ENCODE results near the gene PPP2R5D.

DNA sequence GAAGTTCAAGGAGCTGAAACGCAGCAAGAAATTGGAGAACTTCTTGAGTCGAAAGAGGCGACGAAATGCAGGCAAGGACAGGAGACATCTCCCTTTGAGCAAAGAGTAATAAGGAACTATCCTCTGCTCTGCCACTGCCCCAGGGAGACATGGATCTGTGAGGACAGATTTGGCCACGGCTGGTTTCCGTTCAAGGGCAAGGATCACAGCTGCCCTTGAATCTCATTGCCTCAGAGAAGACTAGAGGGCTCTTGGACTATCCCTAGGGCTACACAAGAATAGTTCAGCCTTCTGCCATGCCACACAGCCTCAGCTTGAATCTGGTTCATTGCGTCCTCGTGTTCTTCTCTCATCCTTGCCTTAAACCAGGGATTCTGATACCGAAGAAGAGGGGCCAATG lies 44.8 kb downstream of the PPP2R5D start:
- TF ChIP-seq POLR2A (IDR thresholded peaks at IDR 0.05; ENCODE audit: low read depth, low read length) (no peak), RFX5 (IDR thresholded peaks at IDR 0.05; ENCODE audit: low read depth, low read length) (no peak), FOS (IDR thresholded peaks at IDR 0.05; ENCODE audit: low read depth, low read length) (no peak), MXI1 (IDR thresholded peaks at IDR 0.05; ENCODE audit: borderline replicate concordance, low read depth, low read length) (no peak), NFE2L2 (IDR thresholded peaks at IDR 0.05; ENCODE audit: low read depth, low read length) (no peak), RCOR1 (IDR thresholded peaks at IDR 0.05; ENCODE audit: insufficient replicate concordance, low read length) (no peak), RAD21 (IDR thresholded peaks at IDR 0.05; ENCODE audit: low read length) (no peak), SMC3 (IDR thresholded peaks at IDR 0.05; ENCODE audit: low read depth, low read length) (no peak), CEBPB (IDR thresholded peaks at IDR 0.05; ENCODE audit: low read depth, low read length) (no peak), MAZ (IDR thresholded peaks at IDR 0.05; ENCODE audit: borderline replicate concordance, low read depth, low read length) (no peak), ELK1 (IDR thresholded peaks at IDR 0.05; ENCODE audit: borderline replicate concordance, low read depth, low read length) (no peak), BHLHE40 (IDR thresholded peaks at IDR 0.05; ENCODE audit: low read depth, low read length) (no peak)
- TF ChIP-seq, protein P1, sequence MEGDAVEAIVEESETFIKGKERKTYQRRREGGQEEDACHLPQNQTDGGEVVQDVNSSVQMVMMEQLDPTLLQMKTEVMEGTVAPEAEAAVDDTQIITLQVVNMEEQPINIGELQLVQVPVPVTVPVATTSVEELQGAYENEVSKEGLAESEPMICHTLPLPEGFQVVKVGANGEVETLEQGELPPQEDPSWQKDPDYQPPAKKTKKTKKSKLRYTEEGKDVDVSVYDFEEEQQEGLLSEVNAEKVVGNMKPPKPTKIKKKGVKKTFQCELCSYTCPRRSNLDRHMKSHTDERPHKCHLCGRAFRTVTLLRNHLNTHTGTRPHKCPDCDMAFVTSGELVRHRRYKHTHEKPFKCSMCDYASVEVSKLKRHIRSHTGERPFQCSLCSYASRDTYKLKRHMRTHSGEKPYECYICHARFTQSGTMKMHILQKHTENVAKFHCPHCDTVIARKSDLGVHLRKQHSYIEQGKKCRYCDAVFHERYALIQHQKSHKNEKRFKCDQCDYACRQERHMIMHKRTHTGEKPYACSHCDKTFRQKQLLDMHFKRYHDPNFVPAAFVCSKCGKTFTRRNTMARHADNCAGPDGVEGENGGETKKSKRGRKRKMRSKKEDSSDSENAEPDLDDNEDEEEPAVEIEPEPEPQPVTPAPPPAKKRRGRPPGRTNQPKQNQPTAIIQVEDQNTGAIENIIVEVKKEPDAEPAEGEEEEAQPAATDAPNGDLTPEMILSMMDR (conservative IDR thresholded peaks at IDR 0.05; ENCODE audit: low read depth, low read length) = no peak
- TF ChIP-seq, protein P2, sequence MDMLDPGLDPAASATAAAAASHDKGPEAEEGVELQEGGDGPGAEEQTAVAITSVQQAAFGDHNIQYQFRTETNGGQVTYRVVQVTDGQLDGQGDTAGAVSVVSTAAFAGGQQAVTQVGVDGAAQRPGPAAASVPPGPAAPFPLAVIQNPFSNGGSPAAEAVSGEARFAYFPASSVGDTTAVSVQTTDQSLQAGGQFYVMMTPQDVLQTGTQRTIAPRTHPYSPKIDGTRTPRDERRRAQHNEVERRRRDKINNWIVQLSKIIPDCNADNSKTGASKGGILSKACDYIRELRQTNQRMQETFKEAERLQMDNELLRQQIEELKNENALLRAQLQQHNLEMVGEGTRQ (IDR thresholded peaks at IDR 0.05; ENCODE audit: low read depth, low read length) = no peak

Data from IMR-90 (cell line).